GM18873 (cell line): ENCODE measurements around the gene SLC43A3.
"Not testable (repeated sequence)": the region's sequence is repeated elsewhere in the genome, so short reads cannot be mapped to it uniquely, and the experiment has no call there.

Source experiments
- ATAC-seq: cut with Tn5 transposase; IDR thresholded peaks from one replicate; pipeline ENCODE4 v1.9.1; 2021; ENCODE audit warnings: mild to moderate bottlenecking, moderate library complexity, moderate number of reproducible peaks; ENCODE audit not compliant: unreplicated experiment, low FRiP score

The SLC43A3 gene

DNA sequence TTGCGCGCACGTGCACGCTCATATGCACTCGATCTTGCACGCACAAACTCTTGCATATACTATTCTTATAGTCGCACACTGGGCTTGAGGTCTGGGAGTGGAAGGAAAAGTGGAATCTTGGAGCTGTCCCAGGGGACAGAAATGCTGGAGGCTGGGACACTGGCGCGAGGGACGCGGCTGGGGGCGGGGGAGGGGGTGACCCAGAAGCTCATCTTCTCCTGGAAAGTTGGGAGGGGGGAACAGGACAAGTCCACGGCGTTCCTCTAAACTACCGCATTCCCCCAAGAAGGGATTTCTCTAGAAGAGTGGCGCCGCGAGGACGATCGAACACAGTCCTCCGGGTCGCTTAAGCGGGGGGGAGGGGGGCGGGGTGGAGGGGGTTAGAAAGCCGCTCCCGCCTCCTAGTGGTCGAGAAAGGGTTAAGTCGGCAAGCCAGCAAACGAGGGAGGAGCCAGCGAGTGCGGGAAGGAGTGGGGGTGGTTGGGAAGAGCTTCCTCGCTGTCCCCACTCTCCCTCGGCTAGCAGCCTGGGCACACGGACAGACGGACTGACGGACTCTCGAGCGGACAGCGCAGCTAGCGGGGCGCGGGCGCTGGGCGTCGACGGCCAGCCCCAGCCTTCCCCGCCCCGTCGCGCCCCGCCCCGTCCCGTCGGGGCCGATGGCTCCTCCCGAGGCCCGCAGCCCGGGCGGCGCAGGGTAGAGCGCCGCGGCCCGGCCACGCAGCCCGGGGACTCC lies 33.3 kb upstream of the SLC43A3 start, which contains the start of gene RTN4RL2:
Gene RTN4RL2 (plus strand): TSS at position 507 of the 736 bp plus-strand sequence. CDS start 338 bp downstream, outside the sequence.
- no peak for ATAC-seq

- no peak for ATAC-seq
These were observed 32.5 kb upstream of the SLC43A3 start for GRCh38 chr11:57459164-57460021.

DNA sequence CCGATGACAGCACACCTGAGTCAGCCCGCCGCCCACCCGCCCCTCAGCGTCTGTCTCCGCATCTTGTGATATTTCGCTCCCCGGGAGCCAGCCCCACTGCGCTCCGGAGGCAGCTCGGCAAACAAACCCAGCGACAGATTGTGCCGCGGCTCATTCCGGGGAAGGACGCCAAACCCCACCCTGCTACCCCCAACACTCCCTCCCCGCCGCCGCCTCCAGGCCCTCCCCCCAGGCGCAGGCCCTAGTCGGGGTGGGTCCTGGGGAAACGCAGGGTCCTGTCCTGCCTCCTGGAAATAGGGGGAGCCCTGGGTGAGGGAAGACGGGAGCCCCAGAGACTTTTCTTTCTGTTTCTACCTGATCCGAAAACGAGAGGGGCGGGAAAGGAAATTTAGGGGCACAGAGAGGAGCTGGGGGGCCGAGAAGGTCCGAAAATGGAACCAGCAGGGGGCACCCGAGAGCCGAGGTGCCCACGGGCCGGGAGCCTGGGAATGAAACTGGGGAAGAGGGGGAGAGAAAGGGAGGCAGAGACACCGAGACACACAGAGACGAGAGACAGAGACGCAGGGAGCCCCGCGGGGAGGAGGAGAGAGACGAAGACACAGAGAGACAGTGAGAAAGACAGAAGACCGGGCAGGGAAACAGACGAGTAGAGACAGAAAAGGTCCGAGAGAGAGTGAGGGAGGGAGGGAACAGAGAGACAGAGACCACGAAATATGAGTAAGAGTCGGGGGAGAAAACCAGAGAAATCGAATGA lies 31.7 kb upstream of the SLC43A3 start:
- ATAC-seq = no peak

GRCh38 chr11:57458060-57458409 lies 31.1 kb upstream of the SLC43A3 start:
- no peak for ATAC-seq

GRCh38 chr11:57457643-57458023 lies 30.7 kb upstream of the SLC43A3 start:
- peak; percentile 12 for ATAC-seq

- ATAC-seq = peak; percentile 58
These were observed 30.2 kb upstream of the SLC43A3 start for GRCh38 chr11:57456960-57457642.

GRCh38 chr11:57453543-57454177 lies 26.7 kb upstream of the SLC43A3 start:
- no peak for ATAC-seq

DNA sequence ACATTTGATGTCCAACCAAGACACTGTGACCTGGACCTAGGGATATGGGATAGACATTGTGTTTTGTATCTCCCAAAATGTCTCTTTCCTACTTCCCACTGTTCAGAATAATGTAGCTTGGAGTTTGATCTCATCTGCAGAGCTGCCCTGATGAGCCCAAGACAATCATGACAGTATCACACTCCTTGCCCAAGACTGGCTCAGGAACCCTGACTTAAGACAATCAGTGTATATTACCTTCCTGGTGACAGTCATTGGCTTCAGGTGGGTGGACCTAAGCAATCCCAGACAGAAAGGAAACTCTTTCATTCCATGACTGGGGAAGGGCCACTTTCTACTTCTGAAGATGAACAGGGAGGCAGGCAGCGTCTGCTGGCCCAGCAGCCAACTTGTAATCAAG lies 19.1 kb upstream of the SLC43A3 start:
- ATAC-seq = no peak

GRCh38 chr11:57445122-57445394 lies 18.1 kb upstream of the SLC43A3 start:
- ATAC-seq = not testable (repeated sequence)

DNA sequence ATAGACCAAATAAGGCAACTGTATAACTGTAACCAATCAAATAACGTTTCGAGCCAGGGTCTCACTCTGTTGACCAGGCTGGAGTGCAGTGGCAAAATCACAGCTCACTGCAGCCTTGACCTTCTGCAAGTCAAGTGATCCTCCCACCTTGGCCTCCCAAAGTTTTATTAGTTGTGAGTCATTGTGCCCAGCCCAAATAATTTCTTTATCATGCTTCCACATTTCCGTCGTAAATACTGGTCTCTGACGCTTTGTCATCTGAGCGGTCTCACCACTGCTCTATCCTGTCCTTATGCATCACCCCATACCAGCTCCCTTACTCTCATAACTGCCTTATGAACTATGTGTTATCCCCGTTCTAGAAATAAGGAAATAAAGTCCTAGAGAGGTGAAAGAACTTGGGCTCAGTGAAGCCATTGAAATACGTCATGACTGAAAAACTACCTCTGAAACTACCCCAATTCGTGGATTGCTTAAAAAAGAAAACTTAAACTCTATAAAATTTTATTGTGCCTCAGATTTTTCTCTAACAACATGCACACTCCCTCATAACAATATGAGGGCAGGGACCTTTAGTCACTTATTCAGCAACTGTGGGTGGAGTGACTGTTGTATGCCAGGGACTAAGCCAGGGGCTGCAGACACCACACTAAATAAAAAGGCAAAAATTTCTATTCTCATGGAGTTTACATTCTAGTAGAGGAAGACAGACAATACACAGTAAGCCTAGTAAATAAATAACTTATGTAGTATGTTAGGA lies 17.6 kb upstream of the SLC43A3 start:
- no peak for ATAC-seq

DNA sequence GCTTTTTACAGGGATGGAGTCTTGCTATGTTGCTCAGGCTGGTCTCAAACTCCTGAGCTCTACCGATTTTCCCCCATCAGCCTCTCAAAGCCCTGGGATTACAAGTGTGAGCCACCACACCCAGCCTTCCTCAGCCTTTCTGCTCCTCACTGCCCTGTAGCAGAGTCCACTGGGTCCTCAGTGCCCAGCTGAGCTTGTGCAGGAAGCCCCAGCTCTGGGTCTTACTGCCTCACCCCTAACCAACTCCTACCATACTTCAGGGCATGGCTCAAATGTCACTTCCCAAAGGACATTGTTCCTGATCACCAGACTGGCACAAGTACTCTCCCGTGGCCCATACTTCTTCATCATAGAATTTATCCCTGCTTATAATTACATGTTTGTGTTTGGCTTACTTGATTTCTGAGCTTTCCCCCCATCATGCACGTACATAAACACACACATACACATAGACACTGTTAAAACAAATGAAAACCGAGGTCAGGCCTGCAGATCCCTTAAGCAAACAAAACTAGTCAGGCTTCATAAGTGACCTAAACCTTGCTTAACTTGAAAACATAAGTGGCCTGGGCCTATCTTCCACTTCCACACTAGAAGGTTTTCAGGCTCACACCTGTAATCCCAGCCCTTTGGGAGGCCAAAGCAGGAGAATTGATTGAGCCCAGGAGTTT lies 14.0 kb upstream of the SLC43A3 start:
- ATAC-seq = no peak

DNA sequence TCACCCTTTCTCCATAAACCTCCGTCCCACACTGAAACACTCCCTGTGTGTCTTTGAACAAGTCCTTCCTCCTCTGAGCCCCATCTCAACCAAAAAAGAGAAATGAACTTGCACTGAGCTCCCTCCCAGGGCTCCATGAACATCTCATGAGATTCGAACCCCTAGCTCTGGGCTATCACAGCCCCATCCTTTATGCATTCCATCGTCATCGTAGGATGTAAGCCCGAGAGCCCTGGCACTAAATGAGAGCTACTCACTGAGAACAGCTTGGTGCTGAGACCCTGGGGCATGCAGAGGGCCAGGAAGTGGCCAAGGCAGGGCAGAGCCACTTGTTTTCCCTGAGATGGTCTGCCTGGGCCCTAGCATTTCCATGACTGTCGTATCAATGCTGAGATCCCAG lies 12.9 kb upstream of the SLC43A3 start:
- ATAC-seq = no peak

GRCh38 chr11:57438345-57439285 lies 11.7 kb upstream of the SLC43A3 start:
- no peak for ATAC-seq

- no peak for ATAC-seq
These were observed 9.1 kb upstream of the SLC43A3 start for GRCh38 chr11:57436031-57436430.

- no peak for ATAC-seq
These were observed 8.0 kb upstream of the SLC43A3 start for GRCh38 chr11:57434640-57435546.

DNA sequence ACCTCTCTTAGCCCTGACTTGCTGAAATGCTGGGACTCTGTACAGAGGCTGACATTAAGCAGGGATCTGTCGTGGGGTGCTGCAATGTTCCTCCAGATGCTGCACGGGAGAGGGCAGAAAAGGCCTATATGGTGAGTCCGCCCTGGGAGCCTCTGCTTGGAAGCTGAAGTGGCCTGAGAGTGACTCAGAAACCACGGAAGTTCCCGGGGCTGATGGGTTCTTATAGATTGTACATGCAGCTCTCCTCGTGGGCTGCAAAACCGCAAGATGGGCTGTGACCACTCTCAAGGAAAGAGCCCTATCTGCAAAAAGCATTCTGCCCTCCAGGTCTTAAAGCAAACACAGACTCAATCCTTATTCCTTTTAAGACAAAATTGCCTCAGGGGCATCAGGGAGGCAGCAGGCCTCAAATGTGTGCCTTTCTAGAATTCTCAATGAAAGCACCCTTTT lies 5.8 kb upstream of the SLC43A3 start:
- ATAC-seq = no peak

- no peak for ATAC-seq
These were observed 5.2 kb upstream of the SLC43A3 start for GRCh38 chr11:57432149-57432561.
